ENCODE data around the gene ARRDC1.

DNA sequence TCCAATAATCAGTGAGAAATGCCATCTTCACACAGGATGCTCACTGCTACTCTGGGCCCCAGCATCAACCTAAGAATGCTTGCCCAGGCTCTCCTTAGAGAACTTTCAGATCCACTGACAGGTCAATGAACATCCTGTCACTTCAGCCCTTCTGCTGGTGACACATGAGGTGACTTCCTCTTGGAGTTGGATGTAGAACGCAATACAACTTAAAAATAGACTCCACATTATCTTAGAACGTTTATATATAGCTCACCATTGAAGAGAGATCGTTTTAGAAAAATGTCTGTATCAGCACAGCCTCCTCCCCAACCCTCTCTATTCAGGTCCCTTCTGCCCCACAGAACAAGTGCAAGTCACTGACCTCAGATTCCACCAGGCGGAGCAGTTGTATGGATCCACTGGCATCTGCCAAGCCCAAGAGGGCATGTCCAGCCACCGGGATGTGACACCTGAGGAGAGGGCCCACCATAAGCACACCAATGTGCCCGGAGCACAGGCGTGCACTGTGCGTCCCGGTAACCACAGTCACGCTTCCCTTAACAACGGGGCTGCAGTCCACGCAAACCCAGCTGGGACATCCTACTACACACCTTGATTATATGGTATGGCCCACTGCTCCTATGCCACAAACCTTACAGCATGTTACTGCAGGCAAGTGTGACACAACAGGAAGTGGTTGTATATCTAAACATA lies 29.6 kb upstream of the ARRDC1 start:
- TF ChIP-seq, protein P1, sequence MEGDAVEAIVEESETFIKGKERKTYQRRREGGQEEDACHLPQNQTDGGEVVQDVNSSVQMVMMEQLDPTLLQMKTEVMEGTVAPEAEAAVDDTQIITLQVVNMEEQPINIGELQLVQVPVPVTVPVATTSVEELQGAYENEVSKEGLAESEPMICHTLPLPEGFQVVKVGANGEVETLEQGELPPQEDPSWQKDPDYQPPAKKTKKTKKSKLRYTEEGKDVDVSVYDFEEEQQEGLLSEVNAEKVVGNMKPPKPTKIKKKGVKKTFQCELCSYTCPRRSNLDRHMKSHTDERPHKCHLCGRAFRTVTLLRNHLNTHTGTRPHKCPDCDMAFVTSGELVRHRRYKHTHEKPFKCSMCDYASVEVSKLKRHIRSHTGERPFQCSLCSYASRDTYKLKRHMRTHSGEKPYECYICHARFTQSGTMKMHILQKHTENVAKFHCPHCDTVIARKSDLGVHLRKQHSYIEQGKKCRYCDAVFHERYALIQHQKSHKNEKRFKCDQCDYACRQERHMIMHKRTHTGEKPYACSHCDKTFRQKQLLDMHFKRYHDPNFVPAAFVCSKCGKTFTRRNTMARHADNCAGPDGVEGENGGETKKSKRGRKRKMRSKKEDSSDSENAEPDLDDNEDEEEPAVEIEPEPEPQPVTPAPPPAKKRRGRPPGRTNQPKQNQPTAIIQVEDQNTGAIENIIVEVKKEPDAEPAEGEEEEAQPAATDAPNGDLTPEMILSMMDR (IDR thresholded peaks at IDR 0.05) = no peak
- TF ChIP-seq POLR2A (IDR thresholded peaks at IDR 0.05) = no peak
